Neural progenitor cell (in vitro differentiated cells): Measurements from ENCODE around the gene SEPTIN12. TPM values are rescaled to one million over a fixed set of nuclear protein-coding genes. Genes with fewer than 3 reads are reported as not detected.
A peak's percentile ranks its signal among the peaks of the same experiment; 100 is the strongest.

ENCODE experiments used
- DNase-seq: peaks from one replicate; pipeline ENCODE4 v3.0.0-alpha.2; 2016; ENCODE audit warnings: low spot score
- H2AFZ ChIP-seq: fragments of 200-600 bp; sonication (generic); replicated peaks from 2 replicates; pipeline ENCODE4 v1.6.1; 2016; ENCODE audit warnings: antibody characterized with exemption
- H3F3A ChIP-seq: fragments of 200-600 bp; sonication (generic); 2 replicates; pipeline ENCODE4 v1.6.1; 2016; ENCODE audit warnings: antibody characterized with exemption, low read depth
- H3K27ac ChIP-seq: fragments of 200-600 bp; sonication (generic); 2 replicates; pipeline ENCODE4 v1.5.1; 2016; ENCODE audit warnings: mild to moderate bottlenecking
- H3K27me3 ChIP-seq: fragments of 200-600 bp; sonication (generic); 2 replicates; pipeline ENCODE4 v1.6.1; 2016; ENCODE audit warnings: mild to moderate bottlenecking, moderate library complexity
- H3K36me3 ChIP-seq: fragments of 200-600 bp; sonication (generic); 2 replicates; pipeline ENCODE4 v1.5.1; 2016
- H3K4me1 ChIP-seq: fragments of 200-600 bp; sonication (generic); 2 replicates; pipeline ENCODE4 v1.6.1; 2016; ENCODE audit warnings: mixed run types
- H3K4me2 ChIP-seq: fragments of 200-600 bp; sonication (generic); 2 replicates; pipeline ENCODE4 v1.6.1; 2016
- H3K4me3 ChIP-seq: fragments of 200-600 bp; sonication (generic); 2 replicates; pipeline ENCODE4 v1.5.1; 2016
- H3K79me2 ChIP-seq: fragments of 200-600 bp; sonication (generic); 2 replicates; pipeline ENCODE4 v1.6.1; 2016; ENCODE audit warnings: low read depth
- H3K9ac ChIP-seq: fragments of 200-600 bp; sonication (generic); 2 replicates; pipeline ENCODE4 v1.6.1; 2016
- H3K9me3 ChIP-seq: fragments of 200-600 bp; sonication (generic); 2 replicates; pipeline ENCODE4 v1.5.1; 2016; ENCODE audit warnings: low read depth
- H4K20me1 ChIP-seq: fragments of 200-600 bp; sonication (generic); 2 replicates; pipeline ENCODE4 v1.6.1; 2016; ENCODE audit warnings: low read depth
- H3K27ac Mint-ChIP-seq: 3 replicates; pipeline ENCODE4 v1.8.0; 2021; ENCODE audit warnings: mixed read lengths
- H3K27me3 Mint-ChIP-seq: 2 replicates; pipeline ENCODE4 v1.8.0; 2022; ENCODE audit warnings: low read depth, mild to moderate bottlenecking, inconsistent platforms, moderate library complexity, mixed read lengths; ENCODE audit not compliant: insufficient read depth
- H3K36me3 Mint-ChIP-seq: 3 replicates; pipeline ENCODE4 v1.8.0; 2021; ENCODE audit warnings: mixed read lengths
- H3K4me1 Mint-ChIP-seq: 3 replicates; pipeline ENCODE4 v1.8.0; 2021; ENCODE audit warnings: mixed read lengths
- H3K4me3 Mint-ChIP-seq: 3 replicates; pipeline ENCODE4 v1.8.0; 2021; ENCODE audit warnings: mild to moderate bottlenecking, moderate library complexity, mixed read lengths
- H3K9me3 Mint-ChIP-seq: 3 replicates; pipeline ENCODE4 v1.8.0; 2020; ENCODE audit warnings: mixed read lengths
- CTCF ChIP-seq: fragments of 200-600 bp; sonication (generic); IDR thresholded peaks from 2 replicates; pipeline ENCODE4 v1.5.1; 2017; ENCODE audit warnings: antibody characterized with exemption, mild to moderate bottlenecking
- EZH2 ChIP-seq: fragments of 200-600 bp; sonication (generic); IDR thresholded peaks from 2 replicates; pipeline ENCODE4 v1.6.1; 2017; ENCODE audit warnings: antibody characterized with exemption, mild to moderate bottlenecking, moderate library complexity
- EZH2phosphoT487 ChIP-seq: fragments of 200-600 bp; sonication (generic); IDR thresholded peaks from 2 replicates; pipeline ENCODE4 v1.6.1; 2017; ENCODE audit warnings: antibody characterized with exemption
- total RNA-seq: library from RNA; depleted of rRNA; stranded (reverse); fragments of >200 nt; gene quantifications from 2 replicates; pipeline ENCODE4 v1.2.3, GENCODE V29; 2015; ENCODE audit warnings: low replicate concordance

SEPTIN12 gene
- total RNA-seq, 1 donor from 2014 or later, result not detected

- peaks cover 2% of the 10 kb centered on the region for H3K27me3 Mint-ChIP-seq
- Histone ChIP-seq H3F3A (peaks cover 11% of the 10 kb centered on the region), H4K20me1 (no peaks in the 10 kb centered on the region), H3K4me2 (no peak overlapping the region), H3K4me3 (no peak overlapping the region), H3K9me3 (no peaks in the 10 kb centered on the region), H3K9ac (no peak overlapping the region), H2AFZ (peak overlapping the region; percentile 0), H3K27ac (no peak overlapping the region), H3K4me1 (peaks cover 11% of the 10 kb centered on the region), H3K36me3 (no peaks in the 10 kb centered on the region), H3K27me3 (no peaks in the 10 kb centered on the region), H3K79me2 (no peaks in the 10 kb centered on the region)
- H3K4me1 Mint-ChIP-seq, result peaks cover 17% of the 10 kb centered on the region
- H3K27ac Mint-ChIP-seq, result peak overlapping the region; percentile 85
- H3K9me3 Mint-ChIP-seq, result no peaks in the 10 kb centered on the region
- no peak for DNase-seq
- TF ChIP-seq CTCF (no peak), EZH2phosphoT487 (no peak), EZH2 (no peak)
- peak overlapping the region; percentile 30 for H3K4me3 Mint-ChIP-seq
- H3K36me3 Mint-ChIP-seq, result no peaks in the 10 kb centered on the region
Observed at GRCh38 chr16:4788910-4789309, 765 bp upstream of the SEPTIN12 start.

- Histone ChIP-seq H3K4me1 (peaks cover 11% of the 10 kb centered on the region), H3K27ac (no peak overlapping the region), H3K4me3 (no peak overlapping the region), H3F3A (peaks cover 11% of the 10 kb centered on the region), H4K20me1 (no peaks in the 10 kb centered on the region), H3K9me3 (no peaks in the 10 kb centered on the region), H3K4me2 (peak overlapping the region; percentile 45), H3K9ac (no peak overlapping the region), H2AFZ (peak overlapping the region; percentile 0), H3K36me3 (no peaks in the 10 kb centered on the region), H3K79me2 (no peaks in the 10 kb centered on the region), H3K27me3 (no peaks in the 10 kb centered on the region)
- H3K9me3 Mint-ChIP-seq, result no peaks in the 10 kb centered on the region
- peaks cover 17% of the 10 kb centered on the region for H3K4me1 Mint-ChIP-seq
- H3K27me3 Mint-ChIP-seq, result peaks cover 2% of the 10 kb centered on the region
- peak overlapping the region; percentile 85 for H3K27ac Mint-ChIP-seq
- peak overlapping the region; percentile 30 for H3K4me3 Mint-ChIP-seq
- TF ChIP-seq EZH2 (no peak), CTCF (no peak)
- no peaks in the 10 kb centered on the region for H3K36me3 Mint-ChIP-seq
- DNase-seq, result no peak
Observed at GRCh38 chr16:4788489-4788889, 344 bp upstream of the SEPTIN12 start.

GRCh38 chr16:4787068-4787467 lies 1.1 kb downstream of the SEPTIN12 start:
- DNase-seq, result no peak
- TF ChIP-seq EZH2phosphoT487, result no peak
- no peak for TF ChIP-seq CTCF
- TF ChIP-seq EZH2, result no peak
- peaks cover 11% of the 10 kb centered on the region for H3F3A ChIP-seq
- no peaks in the 10 kb centered on the region for H3K9me3 ChIP-seq
- H3K4me1 ChIP-seq, result peaks cover 11% of the 10 kb centered on the region
- Mint-ChIP-seq H3K4me1 (peaks cover 17% of the 10 kb centered on the region), H3K36me3 (no peaks in the 10 kb centered on the region), H3K27me3 (peaks cover 2% of the 10 kb centered on the region), H3K27ac (no peak overlapping the region), H3K9me3 (no peaks in the 10 kb centered on the region), H3K4me3 (no peak overlapping the region)
- no peaks in the 10 kb centered on the region for H3K36me3 ChIP-seq
- H3K4me2 ChIP-seq, result no peak overlapping the region
- H4K20me1 ChIP-seq, result no peaks in the 10 kb centered on the region
- H3K27ac ChIP-seq, result no peak overlapping the region
- H2AFZ ChIP-seq, result no peak overlapping the region
- no peaks in the 10 kb centered on the region for H3K79me2 ChIP-seq
- no peak overlapping the region for H3K9ac ChIP-seq
- no peak overlapping the region for H3K4me3 ChIP-seq
- H3K27me3 ChIP-seq, result no peaks in the 10 kb centered on the region
